K562 (cell line): ENCODE results near the gene RPL29. TPM values are rescaled to one million over a fixed set of nuclear protein-coding genes. Genes with fewer than 3 reads are reported as not detected.

Source experiments
- ARID1B ChIP-seq: fragments of 450-650 bp; IDR thresholded peaks from 2 replicates; pipeline ENCODE4 v1.6.1; 2016; ENCODE audit warnings: antibody characterized with exemption, mild to moderate bottlenecking, inconsistent platforms
- BRCA1 ChIP-seq, 2 experiments: fragments of 450-650 bp in 1 of 2; sonication (generic) in 1 of 2; formaldehyde crosslinking in 1 of 2; IDR thresholded peaks; 2 replicates each; pipeline versions ENCODE4 v1.5.0 to v1.6.1; 2017 to 2020; ENCODE audit warnings: mild to moderate bottlenecking in 1 of 2, missing genetic modification reagents in 1 of 2
- CHD4 ChIP-seq: fragments of 200-600 bp; sonication (generic); IDR thresholded peaks from 3 replicates; pipeline ENCODE4 v1.6.1; 2012; ENCODE audit warnings: low read depth, mild to moderate bottlenecking, mixed read lengths, low read length, inconsistent platforms; ENCODE audit not compliant: insufficient read depth, insufficient replicate concordance, poor library complexity, severe bottlenecking
- NR1H2 ChIP-seq: sonication (generic); formaldehyde crosslinking; IDR thresholded peaks from 2 replicates; pipeline ENCODE4 v1.4.0; 2020; ENCODE audit warnings: mild to moderate bottlenecking, missing genetic modification reagents
- ZBTB7A ChIP-seq: IDR thresholded peaks from 2 replicates; pipeline ENCODE4 v1.6.1; 2011; ENCODE audit warnings: low read depth, mild to moderate bottlenecking, low read length, moderate library complexity, borderline replicate concordance; ENCODE audit not compliant: control insufficient read depth
- ZNF146 ChIP-seq: IDR thresholded peaks from one replicate; pipeline ENCODE4 v1.6.1; 2018; ENCODE audit warnings: missing compliant biosample characterization; ENCODE audit not compliant: unreplicated experiment
- ZNF311 ChIP-seq: fragments of 250-450 bp; sonication (Bioruptor Pico); IDR thresholded peaks from 2 replicates; pipeline ENCODE4 v1.4.0; 2020; ENCODE audit warnings: mild to moderate bottlenecking, moderate library complexity
- ZNF561 ChIP-seq: fragments of 450-650 bp; formaldehyde crosslinking; conservative IDR thresholded peaks from 2 replicates; pipeline ENCODE4 v1.4.0; 2020; ENCODE audit warnings: mild to moderate bottlenecking, moderate library complexity
- ZNF644 ChIP-seq: fragments of 200-800 bp; sonication (Bioruptor generic); IDR thresholded peaks from 2 replicates; pipeline ENCODE4 v1.6.1; 2016; ENCODE audit warnings: low read depth, missing genetic modification characterization, missing compliant biosample characterization
- ZNF699 ChIP-seq: fragments of 250-450 bp; sonication (Bioruptor Pico); IDR thresholded peaks from 2 replicates; pipeline ENCODE4 v1.8.0; 2021; ENCODE audit warnings: mild to moderate bottlenecking, moderate library complexity; ENCODE audit not compliant: insufficient replicate concordance
- ZNF830 ChIP-seq: fragments of 250-450 bp; sonication (Bioruptor Pico); IDR thresholded peaks from 2 replicates; pipeline ENCODE4 v1.5.0; 2021; ENCODE audit warnings: mild to moderate bottlenecking
- polyA plus RNA-seq, 8 experiments: library from polyadenylated mRNA; depleted of rRNA in 4 of 8; stranded (reverse) in 5 of 8; unstranded in 3 of 8; fragments of >200 nt; fragmentation: Nextera tagmentation in 2 of 8; fragmentation: Illumina TruSeq in 1 of 8; extraction: Ambion mirVana in 2 of 8; extraction: Trizol in 1 of 8; gene quantifications; 2 replicates each; pipeline versions ENCODE4 v1.2.1 to v1.2.3, GENCODE V29; 2011 to 2014; ENCODE audit warnings: inconsistent platforms in 1 of 8, missing spikeins in 1 of 8
- total RNA-seq, 7 experiments: library from RNA; depleted of rRNA in 6 of 7; stranded (reverse); fragments of >200 nt in 6 of 7; fragmentation: Illumina TruSeq in 2 of 7; extraction: Trizol in 2 of 7; gene quantifications; 2 replicates each; pipeline versions ENCODE4 v1.2.1 to v1.2.3, GENCODE V29; 2011 to 2021; ENCODE audit warnings: low replicate concordance in 1 of 7
- TF ChIP-seq, protein P1 (sequence below): fragments of 200-600 bp; sonication (generic); IDR thresholded peaks from one replicate; pipeline ENCODE4 v1.6.1; 2012; ENCODE audit warnings: mild to moderate bottlenecking, low read depth, low read length, inconsistent platforms
- TF ChIP-seq, protein P2 (sequence below): IDR thresholded peaks from 2 replicates; pipeline ENCODE4 v1.6.1; 2012; ENCODE audit warnings: low read depth, low read length, improper control_type of control experiment, borderline replicate concordance

RPL29 gene
- total and polyA plus RNA-seq, 9 of the 15 experiments (the other 6 are each of a cell fraction or from before 2014, with no cell fraction given), result 568 to 1,475 (median 1,104) TPM

DNA sequence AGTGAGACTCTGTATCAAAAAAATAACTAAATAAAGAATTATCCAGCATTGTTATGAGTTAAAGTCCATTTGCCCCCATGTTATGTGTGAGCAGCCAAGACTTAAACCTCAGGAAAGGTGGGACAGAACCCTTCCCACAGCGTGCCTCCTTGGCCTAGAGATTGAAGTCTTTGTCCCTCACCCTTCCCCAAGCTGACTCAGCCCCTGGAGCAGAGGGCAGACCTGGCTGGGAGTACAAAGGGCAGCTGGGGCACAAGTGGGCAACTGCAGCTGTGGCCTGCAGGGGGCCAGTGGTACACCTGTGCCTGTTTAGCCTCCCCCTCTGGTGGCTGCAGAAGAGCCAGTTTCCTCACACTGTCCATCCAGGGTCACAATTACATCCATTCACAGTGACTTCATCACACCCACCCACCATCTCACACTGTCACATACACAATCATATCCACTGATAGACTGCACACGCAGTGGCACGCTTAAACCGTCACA lies 13.3 kb downstream of the RPL29 start (continued):
- TF ChIP-seq, protein P1, sequence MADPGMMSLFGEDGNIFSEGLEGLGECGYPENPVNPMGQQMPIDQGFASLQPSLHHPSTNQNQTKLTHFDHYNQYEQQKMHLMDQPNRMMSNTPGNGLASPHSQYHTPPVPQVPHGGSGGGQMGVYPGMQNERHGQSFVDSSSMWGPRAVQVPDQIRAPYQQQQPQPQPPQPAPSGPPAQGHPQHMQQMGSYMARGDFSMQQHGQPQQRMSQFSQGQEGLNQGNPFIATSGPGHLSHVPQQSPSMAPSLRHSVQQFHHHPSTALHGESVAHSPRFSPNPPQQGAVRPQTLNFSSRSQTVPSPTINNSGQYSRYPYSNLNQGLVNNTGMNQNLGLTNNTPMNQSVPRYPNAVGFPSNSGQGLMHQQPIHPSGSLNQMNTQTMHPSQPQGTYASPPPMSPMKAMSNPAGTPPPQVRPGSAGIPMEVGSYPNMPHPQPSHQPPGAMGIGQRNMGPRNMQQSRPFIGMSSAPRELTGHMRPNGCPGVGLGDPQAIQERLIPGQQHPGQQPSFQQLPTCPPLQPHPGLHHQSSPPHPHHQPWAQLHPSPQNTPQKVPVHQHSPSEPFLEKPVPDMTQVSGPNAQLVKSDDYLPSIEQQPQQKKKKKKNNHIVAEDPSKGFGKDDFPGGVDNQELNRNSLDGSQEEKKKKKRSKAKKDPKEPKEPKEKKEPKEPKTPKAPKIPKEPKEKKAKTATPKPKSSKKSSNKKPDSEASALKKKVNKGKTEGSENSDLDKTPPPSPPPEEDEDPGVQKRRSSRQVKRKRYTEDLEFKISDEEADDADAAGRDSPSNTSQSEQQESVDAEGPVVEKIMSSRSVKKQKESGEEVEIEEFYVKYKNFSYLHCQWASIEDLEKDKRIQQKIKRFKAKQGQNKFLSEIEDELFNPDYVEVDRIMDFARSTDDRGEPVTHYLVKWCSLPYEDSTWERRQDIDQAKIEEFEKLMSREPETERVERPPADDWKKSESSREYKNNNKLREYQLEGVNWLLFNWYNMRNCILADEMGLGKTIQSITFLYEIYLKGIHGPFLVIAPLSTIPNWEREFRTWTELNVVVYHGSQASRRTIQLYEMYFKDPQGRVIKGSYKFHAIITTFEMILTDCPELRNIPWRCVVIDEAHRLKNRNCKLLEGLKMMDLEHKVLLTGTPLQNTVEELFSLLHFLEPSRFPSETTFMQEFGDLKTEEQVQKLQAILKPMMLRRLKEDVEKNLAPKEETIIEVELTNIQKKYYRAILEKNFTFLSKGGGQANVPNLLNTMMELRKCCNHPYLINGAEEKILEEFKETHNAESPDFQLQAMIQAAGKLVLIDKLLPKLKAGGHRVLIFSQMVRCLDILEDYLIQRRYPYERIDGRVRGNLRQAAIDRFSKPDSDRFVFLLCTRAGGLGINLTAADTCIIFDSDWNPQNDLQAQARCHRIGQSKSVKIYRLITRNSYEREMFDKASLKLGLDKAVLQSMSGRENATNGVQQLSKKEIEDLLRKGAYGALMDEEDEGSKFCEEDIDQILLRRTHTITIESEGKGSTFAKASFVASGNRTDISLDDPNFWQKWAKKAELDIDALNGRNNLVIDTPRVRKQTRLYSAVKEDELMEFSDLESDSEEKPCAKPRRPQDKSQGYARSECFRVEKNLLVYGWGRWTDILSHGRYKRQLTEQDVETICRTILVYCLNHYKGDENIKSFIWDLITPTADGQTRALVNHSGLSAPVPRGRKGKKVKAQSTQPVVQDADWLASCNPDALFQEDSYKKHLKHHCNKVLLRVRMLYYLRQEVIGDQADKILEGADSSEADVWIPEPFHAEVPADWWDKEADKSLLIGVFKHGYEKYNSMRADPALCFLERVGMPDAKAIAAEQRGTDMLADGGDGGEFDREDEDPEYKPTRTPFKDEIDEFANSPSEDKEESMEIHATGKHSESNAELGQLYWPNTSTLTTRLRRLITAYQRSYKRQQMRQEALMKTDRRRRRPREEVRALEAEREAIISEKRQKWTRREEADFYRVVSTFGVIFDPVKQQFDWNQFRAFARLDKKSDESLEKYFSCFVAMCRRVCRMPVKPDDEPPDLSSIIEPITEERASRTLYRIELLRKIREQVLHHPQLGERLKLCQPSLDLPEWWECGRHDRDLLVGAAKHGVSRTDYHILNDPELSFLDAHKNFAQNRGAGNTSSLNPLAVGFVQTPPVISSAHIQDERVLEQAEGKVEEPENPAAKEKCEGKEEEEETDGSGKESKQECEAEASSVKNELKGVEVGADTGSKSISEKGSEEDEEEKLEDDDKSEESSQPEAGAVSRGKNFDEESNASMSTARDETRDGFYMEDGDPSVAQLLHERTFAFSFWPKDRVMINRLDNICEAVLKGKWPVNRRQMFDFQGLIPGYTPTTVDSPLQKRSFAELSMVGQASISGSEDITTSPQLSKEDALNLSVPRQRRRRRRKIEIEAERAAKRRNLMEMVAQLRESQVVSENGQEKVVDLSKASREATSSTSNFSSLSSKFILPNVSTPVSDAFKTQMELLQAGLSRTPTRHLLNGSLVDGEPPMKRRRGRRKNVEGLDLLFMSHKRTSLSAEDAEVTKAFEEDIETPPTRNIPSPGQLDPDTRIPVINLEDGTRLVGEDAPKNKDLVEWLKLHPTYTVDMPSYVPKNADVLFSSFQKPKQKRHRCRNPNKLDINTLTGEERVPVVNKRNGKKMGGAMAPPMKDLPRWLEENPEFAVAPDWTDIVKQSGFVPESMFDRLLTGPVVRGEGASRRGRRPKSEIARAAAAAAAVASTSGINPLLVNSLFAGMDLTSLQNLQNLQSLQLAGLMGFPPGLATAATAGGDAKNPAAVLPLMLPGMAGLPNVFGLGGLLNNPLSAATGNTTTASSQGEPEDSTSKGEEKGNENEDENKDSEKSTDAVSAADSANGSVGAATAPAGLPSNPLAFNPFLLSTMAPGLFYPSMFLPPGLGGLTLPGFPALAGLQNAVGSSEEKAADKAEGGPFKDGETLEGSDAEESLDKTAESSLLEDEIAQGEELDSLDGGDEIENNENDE, result no peak
- no peak for TF ChIP-seq ZNF311 (CRISPR knock-in tag)
- TF ChIP-seq ZNF830 (CRISPR knock-in tag), result no peak
- TF ChIP-seq BRCA1 (IDR thresholded peaks at IDR 0.05), result no peak
- no peak for TF ChIP-seq BRCA1 (CRISPR knock-in tag; IDR thresholded peaks at IDR 0.05)
- TF ChIP-seq ZNF644 (tag), result no peak
- no peak for TF ChIP-seq CHD4
- TF ChIP-seq ZBTB7A, result peak; percentile 32; the same call in 1 of the 2 replicates
- TF ChIP-seq ZNF699 (CRISPR knock-in tag), result no peak
- TF ChIP-seq ZNF146 (CRISPR knock-in tag), result no peak
- no peak for TF ChIP-seq ARID1B
- TF ChIP-seq ZNF561 (CRISPR knock-in tag), result no peak
- TF ChIP-seq NR1H2, result no peak
- TF ChIP-seq, protein P2, sequence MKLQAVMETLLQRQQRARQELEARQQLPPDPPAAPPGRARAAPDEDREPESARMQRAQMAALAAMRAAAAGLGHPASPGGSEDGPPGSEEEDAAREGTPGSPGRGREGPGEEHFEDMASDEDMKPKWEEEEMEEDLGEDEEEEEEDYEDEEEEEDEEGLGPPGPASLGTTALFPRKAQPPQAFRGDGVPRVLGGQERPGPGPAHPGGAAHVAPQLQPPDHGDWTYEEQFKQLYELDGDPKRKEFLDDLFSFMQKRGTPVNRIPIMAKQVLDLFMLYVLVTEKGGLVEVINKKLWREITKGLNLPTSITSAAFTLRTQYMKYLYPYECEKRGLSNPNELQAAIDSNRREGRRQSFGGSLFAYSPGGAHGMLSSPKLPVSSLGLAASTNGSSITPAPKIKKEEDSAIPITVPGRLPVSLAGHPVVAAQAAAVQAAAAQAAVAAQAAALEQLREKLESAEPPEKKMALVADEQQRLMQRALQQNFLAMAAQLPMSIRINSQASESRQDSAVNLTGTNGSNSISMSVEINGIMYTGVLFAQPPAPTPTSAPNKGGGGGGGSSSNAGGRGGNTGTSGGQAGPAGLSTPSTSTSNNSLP, result no peak
